ENCODE results near the gene FAM111A.
"Not testable (repeated sequence)": the region's sequence is repeated elsewhere in the genome, so short reads cannot be mapped to it uniquely, and the experiment has no call there.

The FAM111A gene, protein sequence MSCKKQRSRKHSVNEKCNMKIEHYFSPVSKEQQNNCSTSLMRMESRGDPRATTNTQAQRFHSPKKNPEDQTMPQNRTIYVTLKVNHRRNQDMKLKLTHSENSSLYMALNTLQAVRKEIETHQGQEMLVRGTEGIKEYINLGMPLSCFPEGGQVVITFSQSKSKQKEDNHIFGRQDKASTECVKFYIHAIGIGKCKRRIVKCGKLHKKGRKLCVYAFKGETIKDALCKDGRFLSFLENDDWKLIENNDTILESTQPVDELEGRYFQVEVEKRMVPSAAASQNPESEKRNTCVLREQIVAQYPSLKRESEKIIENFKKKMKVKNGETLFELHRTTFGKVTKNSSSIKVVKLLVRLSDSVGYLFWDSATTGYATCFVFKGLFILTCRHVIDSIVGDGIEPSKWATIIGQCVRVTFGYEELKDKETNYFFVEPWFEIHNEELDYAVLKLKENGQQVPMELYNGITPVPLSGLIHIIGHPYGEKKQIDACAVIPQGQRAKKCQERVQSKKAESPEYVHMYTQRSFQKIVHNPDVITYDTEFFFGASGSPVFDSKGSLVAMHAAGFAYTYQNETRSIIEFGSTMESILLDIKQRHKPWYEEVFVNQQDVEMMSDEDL

DNA sequence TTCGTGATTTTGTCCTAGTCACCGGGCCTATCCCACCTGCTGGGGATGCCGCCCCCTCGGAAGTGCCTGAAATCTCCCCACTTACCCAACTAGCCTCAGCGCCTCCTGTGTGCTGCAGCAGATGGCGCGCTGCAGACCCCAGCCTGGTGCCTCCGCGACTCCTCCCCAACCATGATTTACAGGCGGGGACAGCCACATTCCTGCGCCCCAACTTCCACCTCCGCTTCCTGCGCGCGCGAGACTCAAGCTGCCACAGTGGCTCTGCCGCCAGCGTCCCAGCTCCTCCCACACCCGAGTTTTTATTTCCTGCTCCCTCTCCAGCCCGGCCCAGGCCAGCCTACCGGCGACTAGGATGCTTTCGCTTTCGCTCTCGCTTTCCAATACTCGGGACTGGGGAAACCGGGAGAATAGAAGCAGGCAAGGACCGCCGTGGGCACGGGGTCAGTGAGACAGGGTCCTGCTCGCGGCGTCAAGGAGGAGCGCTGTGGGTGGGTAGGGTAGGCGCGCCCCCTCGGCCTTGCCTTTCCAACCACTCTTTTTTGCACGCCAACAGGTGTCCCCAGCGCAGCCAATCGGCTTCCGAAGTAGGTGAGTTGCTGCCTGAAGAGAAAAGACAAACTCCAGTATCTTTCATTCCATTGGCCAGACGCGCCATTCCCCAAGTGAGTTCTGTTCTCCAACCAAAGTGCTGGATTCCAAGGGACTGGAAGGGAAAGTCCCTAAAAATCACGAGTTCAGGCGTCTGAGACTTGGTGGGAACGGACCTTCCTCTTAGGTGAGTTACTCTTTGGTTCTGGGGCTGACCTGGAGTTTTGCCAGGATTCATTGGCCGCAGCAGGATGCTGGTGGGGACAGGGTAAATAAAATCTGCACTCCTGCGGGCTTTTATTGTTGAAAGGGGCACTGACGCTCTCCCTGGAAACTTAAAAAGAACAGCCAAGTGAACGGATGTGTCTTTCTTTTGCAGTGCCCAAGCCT lies at the start of gene FAM111A:
Gene FAM111A, plus strand, starts transcription at position 327 of the 978 bp plus-strand sequence. CDS start 6,017 bp downstream, outside the sequence.
- DNase-seq (ENCODE audit: low read depth) = peak; percentile 64

DNA sequence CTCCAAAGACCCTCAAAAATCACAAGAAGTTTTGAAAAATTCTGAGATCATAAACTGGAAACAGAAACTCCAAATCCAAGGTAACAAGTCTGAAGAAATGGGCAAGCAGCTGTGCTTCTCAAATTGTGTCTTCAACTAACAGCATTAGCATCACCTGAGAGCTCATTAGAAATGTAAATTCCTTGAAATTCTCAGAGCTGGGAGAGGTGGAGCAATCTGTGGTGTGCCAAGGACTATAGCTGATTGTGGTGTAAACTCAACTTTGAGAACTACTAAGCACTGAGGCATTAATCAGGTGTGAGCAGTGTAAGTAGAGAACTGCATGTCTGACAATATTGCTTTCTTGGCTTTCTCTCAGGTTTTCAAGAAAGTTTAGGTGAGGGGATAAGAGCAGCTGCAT lies 49.1 kb upstream of the FAM111A start:
- not testable (repeated sequence) for DNase-seq (ENCODE audit: low read depth)

DNA sequence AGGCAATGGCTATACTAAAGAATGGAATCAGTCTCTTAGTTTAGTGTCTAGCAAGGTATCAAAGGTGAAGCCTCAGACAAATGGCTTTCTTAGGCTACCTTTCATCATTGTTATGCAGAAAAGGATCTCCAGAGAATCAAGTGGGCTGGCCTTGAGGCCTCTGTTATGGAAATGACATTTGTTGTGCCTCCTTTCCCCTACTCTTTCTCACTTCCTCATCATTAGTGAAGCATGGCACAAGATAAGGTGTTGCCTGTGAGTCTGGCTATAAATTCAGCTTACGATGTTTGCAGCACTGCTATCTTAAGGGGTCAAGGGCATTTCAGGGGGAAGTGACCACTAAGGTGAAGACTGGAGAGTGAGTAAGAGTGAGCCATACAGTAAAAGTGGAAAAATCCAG lies 47.4 kb upstream of the FAM111A start:
- DNase-seq (ENCODE audit: low read depth) = not testable (repeated sequence)

DNA sequence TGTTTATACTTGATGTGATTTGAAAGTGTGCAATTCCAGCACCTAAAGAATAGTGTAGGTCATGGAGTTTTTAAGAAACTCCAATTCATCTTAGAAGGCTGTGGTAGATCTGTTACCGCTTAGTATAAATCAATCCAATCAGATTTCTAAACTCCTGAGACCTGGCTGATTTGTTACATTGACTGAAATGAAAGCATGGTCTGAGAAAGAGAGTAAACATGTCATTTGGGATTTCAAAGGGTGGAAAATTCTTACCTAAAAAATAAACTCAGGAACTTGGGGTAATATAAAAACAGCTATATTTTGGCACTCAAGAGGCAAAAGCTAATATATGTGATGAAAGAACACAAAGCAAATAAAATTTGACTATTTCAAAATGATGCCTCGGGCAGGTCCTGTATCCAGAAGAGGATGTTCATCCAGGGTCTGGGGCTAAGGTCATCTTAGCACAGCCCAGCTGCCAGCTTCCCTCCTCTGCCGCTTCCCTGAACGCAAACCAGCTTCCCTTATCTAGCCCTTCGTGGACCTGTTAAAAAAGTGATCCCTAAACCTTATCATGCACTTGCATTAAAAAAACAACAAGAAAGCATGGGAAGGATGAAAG lies 46.6 kb upstream of the FAM111A start:
- not testable (repeated sequence) for DNase-seq (ENCODE audit: low read depth)

DNA sequence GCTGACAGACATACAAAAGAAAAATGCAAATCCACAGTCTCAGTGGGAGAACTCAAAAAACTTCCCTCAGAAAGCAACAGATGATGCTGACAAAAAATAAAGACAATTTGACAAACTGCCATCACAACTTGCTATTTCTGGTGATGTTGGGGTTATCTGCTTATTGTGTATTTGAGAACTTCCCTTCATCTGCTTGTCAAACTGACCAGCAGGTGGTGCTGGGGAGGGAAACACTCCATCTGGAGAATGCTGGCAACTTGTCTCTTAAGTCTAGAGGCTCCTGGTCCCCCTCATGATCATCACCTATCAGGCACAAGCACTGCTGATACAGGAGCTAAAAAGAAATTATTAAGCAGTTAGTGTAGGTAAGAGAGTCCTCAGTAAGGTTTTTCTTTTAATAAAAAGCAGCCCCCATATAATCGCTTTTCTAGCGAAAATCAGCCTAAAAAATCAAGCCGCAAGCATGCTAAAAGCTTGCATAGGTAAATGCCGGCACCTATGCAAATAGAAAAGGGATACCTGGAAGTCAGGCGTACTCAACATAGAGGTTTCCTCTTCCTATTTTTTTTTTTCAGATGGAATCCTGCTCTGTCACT lies 45.4 kb upstream of the FAM111A start:
- DNase-seq (ENCODE audit: low read depth) = peak; percentile 35

DNA sequence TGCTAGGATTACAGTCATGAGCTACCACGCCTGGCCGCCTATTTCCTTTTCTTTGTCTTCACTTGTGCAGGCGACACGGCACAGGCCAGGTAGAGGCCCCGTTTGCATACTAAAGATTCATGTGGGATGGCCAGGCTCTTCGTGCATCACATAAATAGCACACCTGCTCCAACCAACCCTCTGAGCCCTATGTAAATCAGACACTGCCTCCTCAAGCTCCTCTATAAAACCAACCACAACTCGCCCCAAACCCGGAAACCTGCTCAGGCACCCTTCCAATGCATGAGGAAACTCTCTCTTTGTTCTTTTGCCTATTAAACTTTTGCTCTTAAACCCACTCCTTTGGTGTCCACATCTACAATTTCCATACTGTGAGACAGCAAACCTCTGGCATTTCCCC lies 44.7 kb upstream of the FAM111A start:
- not testable (repeated sequence) for DNase-seq (ENCODE audit: low read depth)

DNA sequence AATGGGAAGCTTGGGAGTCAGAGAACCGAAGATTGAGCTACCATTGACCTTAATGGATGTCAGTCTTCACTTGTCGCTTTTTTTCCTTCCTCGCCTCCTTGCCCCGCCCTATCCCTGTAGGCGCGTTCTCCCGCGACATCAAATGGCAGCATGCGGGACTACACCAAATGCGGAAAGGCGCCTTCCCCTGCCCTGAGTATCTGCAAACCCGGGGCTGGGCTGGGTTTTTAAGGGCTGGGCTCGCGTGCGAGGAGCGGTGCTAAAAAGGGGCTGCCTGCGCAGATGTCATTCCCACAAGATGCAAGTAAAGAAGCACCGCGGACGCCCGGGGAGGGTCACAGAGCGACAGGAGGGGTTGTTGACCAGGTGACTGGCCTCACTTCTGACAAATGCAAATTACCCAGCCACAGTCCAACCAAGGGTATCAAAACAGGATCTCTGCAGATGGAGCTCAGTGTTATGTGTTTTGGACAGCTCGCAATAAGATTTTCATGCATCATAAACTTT lies 40.3 kb upstream of the FAM111A start:
- DNase-seq (ENCODE audit: low read depth) = no peak

DNA sequence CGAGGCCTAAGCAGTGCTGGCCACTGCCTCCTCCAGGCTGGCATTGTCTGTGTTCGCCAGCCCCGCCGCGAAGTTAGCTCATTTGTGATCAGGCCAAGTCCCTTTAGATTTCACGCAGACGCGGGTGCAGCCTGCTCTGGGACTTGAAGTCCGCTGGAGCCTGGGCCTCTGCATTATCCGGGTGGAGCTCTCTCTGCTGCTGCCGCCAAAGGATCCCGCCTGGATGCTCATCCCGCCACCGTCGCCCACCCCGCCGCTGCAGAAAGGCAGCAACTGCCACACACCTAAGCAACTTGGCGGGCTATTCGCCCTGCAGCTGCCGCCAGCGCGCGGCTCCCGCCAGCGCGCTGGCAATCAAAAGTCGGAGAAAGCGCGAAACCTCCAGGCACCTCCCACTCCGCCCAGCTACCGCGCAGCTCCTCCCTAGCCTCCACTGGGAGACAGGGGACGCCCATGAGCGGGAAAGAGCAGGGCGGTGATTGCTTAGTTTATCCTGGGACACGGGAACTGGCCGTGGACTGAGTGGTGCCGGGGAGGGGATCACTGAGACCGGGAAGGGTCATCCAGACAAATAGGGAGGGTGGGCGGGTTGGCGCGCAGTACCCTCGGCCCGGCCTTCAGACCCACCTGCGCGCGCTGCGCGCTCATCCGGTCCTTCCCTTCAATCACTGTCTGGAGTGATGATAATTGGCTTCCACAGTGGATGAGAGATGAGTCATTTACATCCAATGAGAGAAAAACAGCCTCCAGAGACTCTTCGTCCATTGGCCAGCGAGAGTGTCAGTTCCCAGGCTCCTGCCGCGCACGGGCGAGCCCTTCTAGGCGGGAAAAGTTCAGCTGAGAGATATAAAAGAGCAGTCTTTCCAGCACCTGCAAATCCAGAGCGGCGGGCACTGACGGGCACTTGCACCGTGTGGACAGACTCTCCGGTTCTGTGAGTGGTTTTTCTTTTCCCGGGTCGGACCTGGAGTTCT lies 36.0 kb upstream of the FAM111A start, which contains the start of gene FAM111B:
Gene FAM111B, plus strand, starts transcription at position 875 of the 974 bp plus-strand sequence. CDS start 2,389 bp downstream, outside the sequence.
- no peak for DNase-seq (ENCODE audit: low read depth)

DNA sequence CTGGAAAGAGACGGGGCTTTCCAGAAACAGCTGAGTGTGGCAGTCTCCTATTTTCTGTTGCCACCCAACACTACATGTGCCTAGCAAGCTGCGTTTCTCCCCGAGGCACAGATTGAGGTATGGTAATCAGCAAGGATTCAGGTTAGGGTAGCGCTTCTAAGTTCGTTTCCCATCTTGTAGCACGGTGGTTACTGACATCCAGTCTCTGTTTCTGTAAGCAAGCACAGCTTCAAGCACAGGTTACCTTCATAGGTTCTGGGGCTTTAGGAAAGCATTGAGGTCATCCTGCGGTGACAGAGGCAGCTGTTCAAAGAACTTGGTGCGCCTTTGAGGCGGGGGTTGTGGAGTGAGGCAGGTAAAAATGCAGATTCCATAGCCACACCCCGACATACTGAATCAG lies 34.9 kb upstream of the FAM111A start:
- DNase-seq (ENCODE audit: low read depth) = not testable (repeated sequence)

DNA sequence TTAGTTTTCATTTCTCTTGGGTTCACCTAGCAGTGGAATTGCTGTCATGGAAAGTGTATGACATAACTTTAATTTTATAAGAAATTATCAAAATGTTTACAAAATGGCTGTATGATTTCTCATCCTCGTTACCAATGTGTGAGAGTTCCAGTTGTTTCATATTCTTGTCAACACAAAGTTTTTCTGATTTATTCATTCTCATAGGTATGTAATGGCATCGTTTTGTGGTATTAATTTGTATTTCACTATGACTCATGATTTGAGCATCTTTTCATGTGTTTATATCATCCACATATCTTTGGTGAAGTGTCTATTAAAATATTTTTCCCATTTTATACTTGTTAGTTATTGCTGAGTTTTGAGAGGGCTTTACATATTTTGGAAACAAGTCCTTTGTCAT lies 30.2 kb upstream of the FAM111A start:
- no peak for DNase-seq (ENCODE audit: low read depth)

DNA sequence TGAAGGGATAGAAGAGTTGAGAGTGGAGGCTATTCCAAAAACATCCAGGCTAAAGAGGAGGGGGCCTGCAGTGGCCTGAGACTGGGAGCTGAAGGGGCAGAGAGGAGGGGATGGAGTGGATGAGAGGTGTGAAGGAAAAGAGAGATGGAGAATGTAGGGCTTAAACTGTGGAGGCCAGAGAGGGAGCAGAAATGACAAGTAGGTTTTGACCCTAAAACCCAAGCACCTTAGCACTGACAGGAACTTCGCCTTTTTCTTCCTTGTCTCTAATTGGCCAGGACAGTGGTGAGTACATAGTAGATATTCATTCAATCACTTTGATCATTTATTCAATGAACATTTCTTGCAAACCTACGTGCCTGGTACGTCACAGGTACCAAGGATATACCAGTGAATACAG lies 28.3 kb upstream of the FAM111A start:
- no peak for DNase-seq (ENCODE audit: low read depth)

DNA sequence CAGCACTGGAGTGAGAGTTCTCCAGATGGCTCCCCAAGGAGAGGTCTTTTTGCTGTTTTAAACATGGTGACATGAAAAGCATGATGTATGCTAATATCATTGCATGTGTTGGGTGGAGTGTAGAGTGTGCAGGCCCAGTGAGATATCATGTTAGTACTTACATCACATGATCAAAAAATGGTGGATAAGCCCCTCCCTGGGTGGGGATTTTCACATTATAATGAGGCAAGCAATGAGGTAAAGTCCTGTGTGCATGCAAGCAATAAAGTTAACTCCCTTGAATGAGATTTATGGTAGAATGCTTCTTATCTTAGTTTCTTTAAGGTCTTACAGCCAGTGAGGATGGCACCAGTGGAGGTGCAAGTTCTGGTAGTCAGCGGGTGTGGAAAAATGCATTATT lies 27.1 kb upstream of the FAM111A start:
- DNase-seq (ENCODE audit: low read depth) = no peak

DNA sequence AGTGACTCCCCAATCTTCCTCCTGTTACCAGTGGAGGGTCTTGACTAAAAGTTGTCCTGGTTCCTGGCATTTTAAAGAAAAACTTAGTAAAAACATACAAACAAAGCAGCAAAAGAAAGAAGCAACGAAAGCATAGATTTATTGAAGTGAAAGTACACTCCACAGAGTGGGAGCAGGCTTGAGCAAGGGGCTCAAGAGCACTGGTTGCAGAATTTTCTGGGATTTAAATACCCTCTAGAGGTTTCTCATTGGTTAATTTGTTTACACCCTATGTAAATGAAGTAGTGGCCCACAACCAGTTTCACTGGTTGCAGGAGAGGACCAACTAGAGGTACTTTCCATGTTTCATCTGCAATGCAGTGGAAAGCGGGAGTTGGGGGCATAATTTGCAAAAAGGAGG lies 24.9 kb upstream of the FAM111A start:
- DNase-seq (ENCODE audit: low read depth) = no peak

DNA sequence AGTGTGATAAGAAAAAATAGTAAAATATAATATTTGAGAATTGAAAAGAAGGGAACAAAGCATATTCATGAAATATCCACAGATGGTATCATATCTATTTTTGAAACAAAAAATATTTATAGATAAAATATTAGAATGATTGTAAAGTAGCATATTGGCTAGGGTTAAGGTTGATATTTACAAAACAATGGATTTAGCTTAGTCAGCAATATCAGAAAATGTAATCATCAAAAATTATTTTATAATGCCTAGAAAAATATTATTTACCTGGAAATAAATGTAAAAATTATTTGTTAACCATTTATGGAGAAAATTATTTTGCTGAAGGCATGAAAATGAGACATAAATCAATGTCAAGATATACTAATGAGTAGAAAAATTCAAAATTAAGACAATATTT lies 22.8 kb upstream of the FAM111A start:
- DNase-seq (ENCODE audit: low read depth) = no peak

DNA sequence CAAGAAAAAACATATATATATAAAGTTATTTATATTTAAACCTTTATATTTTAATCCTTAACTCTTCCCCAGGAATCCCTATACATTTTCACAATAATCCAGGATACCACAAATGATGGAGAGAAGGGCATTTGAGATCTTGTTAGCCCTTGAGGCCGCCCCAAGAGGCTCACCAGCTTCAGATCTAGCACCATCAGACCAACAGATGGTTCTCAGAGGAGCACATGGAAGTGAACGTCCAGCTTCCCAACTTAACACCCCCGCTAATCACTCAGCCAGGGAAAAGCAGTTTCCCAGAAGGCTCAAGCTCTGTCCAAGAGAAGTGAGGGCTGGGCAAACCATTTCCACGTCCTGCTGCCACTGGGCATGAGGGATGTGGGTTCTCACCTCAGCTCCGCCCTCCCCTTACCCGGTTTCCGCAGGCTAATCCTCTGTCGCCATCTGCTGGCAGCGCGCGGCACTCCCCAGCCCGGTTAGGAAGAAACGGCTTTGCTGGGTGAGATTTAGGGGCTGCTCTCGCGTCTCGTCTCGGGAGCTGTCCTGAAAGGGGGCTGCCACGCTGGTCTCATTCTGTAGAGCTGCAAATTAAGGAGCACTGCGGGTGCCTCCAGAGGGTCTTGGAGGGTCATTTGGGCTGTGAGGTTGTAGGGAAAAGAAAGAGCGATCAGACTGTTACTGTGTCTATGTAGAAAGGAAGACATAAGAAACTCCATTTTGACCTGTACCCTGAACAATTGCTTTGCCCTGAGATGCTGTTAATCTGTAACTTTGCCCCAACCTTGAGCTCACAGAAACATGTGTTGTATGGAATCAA lies 6.8 kb upstream of the FAM111A start:
- peak; percentile 88 for DNase-seq (ENCODE audit: low read depth)

DNA sequence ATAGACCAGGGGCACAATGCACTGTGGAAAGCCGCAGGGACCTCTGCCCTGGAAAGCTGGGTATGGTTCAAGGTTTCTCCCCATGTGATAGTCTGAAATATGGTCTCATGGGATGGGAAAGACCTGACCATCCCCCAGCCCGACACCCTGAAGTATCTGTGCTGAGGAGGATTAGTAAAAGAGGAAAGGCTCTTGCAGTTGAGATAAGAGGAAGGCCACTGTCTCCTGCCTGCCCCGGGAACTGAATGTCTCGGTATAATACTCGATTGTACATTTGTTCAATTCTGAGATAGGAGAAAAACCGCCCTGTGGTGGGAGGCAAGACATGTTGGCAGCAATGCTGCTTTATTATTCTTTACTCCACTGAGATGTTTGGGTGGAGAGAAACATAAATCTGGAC lies 6.1 kb upstream of the FAM111A start:
- DNase-seq (ENCODE audit: low read depth) = not testable (repeated sequence)

DNA sequence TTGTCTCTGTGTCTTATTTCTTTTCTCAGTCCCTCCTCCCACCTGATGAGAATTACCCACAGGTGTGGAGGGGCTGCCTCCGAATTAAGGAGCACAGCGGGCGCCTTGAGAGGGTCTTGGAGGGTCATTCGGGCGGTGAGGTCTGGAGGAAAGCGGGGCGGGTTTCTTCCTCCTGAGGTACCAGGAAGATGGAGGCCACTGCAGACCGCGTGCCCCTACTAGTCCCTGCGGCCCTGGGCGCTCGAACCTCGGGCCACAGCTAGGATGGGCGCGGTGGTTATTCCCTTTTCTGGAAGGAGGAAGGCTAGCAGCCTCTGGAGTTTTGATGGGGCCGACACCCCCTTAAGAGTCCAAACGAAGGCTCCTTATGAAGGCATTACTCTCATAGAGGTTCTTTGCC lies 5.5 kb upstream of the FAM111A start:
- DNase-seq (ENCODE audit: low read depth) = no peak

DNA sequence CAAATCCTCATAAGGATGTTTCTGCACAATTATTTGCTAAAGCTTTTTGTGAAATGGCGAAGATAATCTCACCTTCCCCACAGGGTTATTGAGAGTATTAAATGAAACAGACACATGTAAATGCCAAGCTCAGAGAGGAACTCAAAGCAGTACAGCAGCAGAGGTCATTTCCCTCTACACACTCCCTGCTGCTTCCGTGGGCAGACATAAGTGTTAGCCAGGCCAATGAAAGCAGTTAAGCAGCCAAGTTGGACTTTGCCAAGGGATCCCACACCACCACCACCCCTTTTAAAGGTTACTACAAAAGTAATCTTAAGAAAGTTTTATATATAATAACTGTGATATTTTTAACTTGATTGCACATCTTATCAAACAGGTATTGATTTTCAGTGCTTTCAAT lies 4.0 kb upstream of the FAM111A start:
- DNase-seq (ENCODE audit: low read depth) = no peak

DNA sequence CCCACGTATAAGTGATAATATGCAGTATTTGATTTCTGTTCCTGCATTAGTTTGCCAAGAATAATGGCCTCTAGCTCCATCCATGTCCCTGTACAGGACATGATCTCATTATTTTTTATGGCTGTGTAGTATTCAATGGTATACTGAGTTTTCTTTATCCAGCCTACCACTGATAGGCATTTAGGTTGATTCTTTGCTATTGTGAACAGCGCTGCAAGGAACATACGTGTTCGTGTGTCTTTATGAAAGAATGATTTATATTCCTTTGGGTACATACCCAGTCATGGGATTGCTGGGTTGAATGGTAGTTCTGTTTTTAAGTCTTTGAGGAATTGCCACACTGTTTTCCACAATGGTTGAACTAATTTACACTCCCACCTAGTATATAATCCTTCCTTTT lies 1.5 kb upstream of the FAM111A start:
- no peak for DNase-seq (ENCODE audit: low read depth)
